HepG2 (cell line): ENCODE measurements around the gene SLC38A3. TPM values are rescaled to one million over a fixed set of nuclear protein-coding genes. Genes with fewer than 3 reads are reported as not detected.

ENCODE experiments used
- ATAC-seq: fragments of 200-7000 bp; cut with Tn5 transposase; 3 replicates; pipeline ENCODE4 v1.9.1; 2020; ENCODE audit warnings: mild to moderate bottlenecking, moderate library complexity
- BruUV-seq: library from RNA; stranded (reverse); fragments of 400-500 nt; replicated peaks from 2 replicates; lab custom pipeline; 2021; lab: Mats Ljungman, UMichigan
- CTCF ChIA-PET: fragments of 300-600 bp; formaldehyde crosslinking; extraction: SDS; loops from one replicate; lab custom pipeline; 2021; ENCODE audit warnings: low total read pairs, inconsistent platforms, low intra/inter-chr PET ratio; lab: Yijun Ruan, JAX
- POLR2A ChIA-PET: fragments of 350-600 bp; sonication (Branson Sonifier 250); formaldehyde crosslinking; loops from one replicate; lab custom pipeline; 2020; ENCODE audit warnings: antibody characterized with exemption, inconsistent platforms; lab: Yijun Ruan, JAX
- DNase-seq: peaks from one replicate; pipeline ENCODE4 v3.0.0-alpha.2; 2015; ENCODE audit warnings: low spot score
- FAIRE-seq: peaks from 3 replicates; lab custom pipeline; 2011; peaks lifted over from hg19 to GRCh38; lab: Jason Lieb, UNC
- H2AFZ ChIP-seq: one replicate; pipeline ENCODE4 v1.6.1; 2011; ENCODE audit warnings: low read length, inconsistent platforms
- H3K27ac ChIP-seq: fragments of 300-600 bp; 3 replicates; pipeline ENCODE4 v1.8.0; 2011; ENCODE audit warnings: mixed run types, mild to moderate bottlenecking, mixed read lengths, low read length, inconsistent platforms; ENCODE audit not compliant: insufficient read depth; ENCODE audit errors: extremely low read length
- H3K27me3 ChIP-seq, 2 experiments: fragments of 200-600 bp in 1 of 2; 2 replicates in 1 of 2; 3 replicates in 1 of 2; pipeline versions ENCODE4 v1.6.0 to v1.8.0; 2011; ENCODE audit warnings: low read length in 2 of 2, mild to moderate bottlenecking in 2 of 2, moderate library complexity in 2 of 2, inconsistent platforms in 1 of 2; ENCODE audit not compliant: insufficient read depth in 2 of 2, control insufficient read depth in 1 of 2
- H3K36me3 ChIP-seq, 2 experiments: fragments of 200-600 bp in 1 of 2; replicated peaks in 1 of 2; 2 replicates in 1 of 2; 3 replicates in 1 of 2; pipeline versions ENCODE4 v1.5.1 to v1.8.0; 2011; ENCODE audit warnings: low read length in 2 of 2, inconsistent platforms in 1 of 2; ENCODE audit not compliant: insufficient read depth in 2 of 2, control insufficient read depth in 1 of 2
- H3K4me1 ChIP-seq: 2 replicates; pipeline ENCODE4 v1.5.1; 2012; ENCODE audit warnings: low read length, inconsistent platforms; ENCODE audit not compliant: insufficient read depth
- H3K4me2 ChIP-seq: 2 replicates; pipeline ENCODE4 v1.6.0; 2011; ENCODE audit warnings: low read depth, low read length, inconsistent platforms
- H3K4me3 ChIP-seq, 3 experiments: fragments of 200-600 bp in 1 of 3; sonication (generic), shearing (Covaris generic) in 1 of 3; replicated peaks in 1 of 3; 2 replicates each; pipeline ENCODE4 v1.5.1; 2011 to 2016; ENCODE audit warnings: low read length in 3 of 3, inconsistent platforms in 2 of 3, low read depth in 2 of 3, mild to moderate bottlenecking in 2 of 3, control low read depth in 1 of 3, mixed read lengths in 1 of 3; ENCODE audit not compliant: insufficient read depth in 1 of 3
- H3K79me2 ChIP-seq: one replicate; pipeline ENCODE4 v1.6.1; 2011; ENCODE audit warnings: low read length, inconsistent platforms; ENCODE audit not compliant: insufficient read depth
- H3K9ac ChIP-seq: 2 replicates; pipeline ENCODE4 v1.6.0; 2011; ENCODE audit warnings: mild to moderate bottlenecking, low read depth, low read length, inconsistent platforms; ENCODE audit not compliant: insufficient read depth
- H3K9me3 ChIP-seq: 2 replicates; pipeline ENCODE4 v1.5.1; 2012; ENCODE audit warnings: mild to moderate bottlenecking, low read length
- H4K20me1 ChIP-seq: 2 replicates; pipeline ENCODE4 v1.6.0; 2011; ENCODE audit warnings: inconsistent platforms, mild to moderate bottlenecking, low read length, moderate library complexity; ENCODE audit not compliant: insufficient read depth
- GABPB1 ChIP-seq: IDR thresholded peaks from 2 replicates; pipeline ENCODE4 v1.6.1; 2016; ENCODE audit warnings: mild to moderate bottlenecking, missing genetic modification reagents, moderate library complexity, missing compliant biosample characterization
- HNRNPL ChIP-seq: fragments of 200-400 bp; formaldehyde crosslinking; IDR thresholded peaks from 2 replicates; pipeline ENCODE4 v1.6.1; 2017; ENCODE audit warnings: mild to moderate bottlenecking, low read depth, low read length
- LCORL ChIP-seq, 2 experiments: fragments of 450-650 bp in 1 of 2; sonication (generic) in 1 of 2; formaldehyde crosslinking in 1 of 2; IDR thresholded peaks; 2 replicates each; pipeline versions ENCODE4 v1.5.0 to v1.6.1; 2017 to 2020; ENCODE audit warnings: antibody characterized with exemption in 1 of 2, missing genetic modification reagents in 1 of 2
- PTBP1 ChIP-seq: fragments of 200-400 bp; formaldehyde crosslinking; IDR thresholded peaks from 2 replicates; pipeline ENCODE4 v1.6.1; 2018; ENCODE audit warnings: low read length, low read depth; ENCODE audit not compliant: poor library complexity, severe bottlenecking
- RBFOX2 ChIP-seq: fragments of 200-400 bp; formaldehyde crosslinking; IDR thresholded peaks from 2 replicates; pipeline ENCODE4 v1.6.1; 2017; ENCODE audit warnings: low read depth, mild to moderate bottlenecking, low read length
- SNAI1 ChIP-seq: sonication (generic); formaldehyde crosslinking; IDR thresholded peaks from 2 replicates; pipeline ENCODE4 v1.5.0; 2020; ENCODE audit warnings: mild to moderate bottlenecking, missing genetic modification reagents, borderline replicate concordance
- ZNF441 ChIP-seq: sonication (generic); formaldehyde crosslinking; IDR thresholded peaks from 2 replicates; pipeline ENCODE4 v1.7.0; 2021; ENCODE audit warnings: missing genetic modification reagents, borderline replicate concordance
- WGBS: methylation state at CpG from one replicate; pipeline ENCODE4 v1.1.6; 2017; ENCODE audit warnings: low lambda C conversion rate; 5-methylcytosine and 5-hydroxymethylcytosine counted together
- in situ Hi-C: cut with HindIII; loops from 2 replicates; pipeline ENCODE4 v1.10.0; 2017; ENCODE audit warnings: low pct_unique_long_range_greater_than_20kb; ENCODE audit not compliant: extremely low pct_ligation_motif_present
- intact Hi-C: fragments of 100-400 bp; cut with micrococcal nuclease; formaldehyde crosslinking; loops from one replicate; pipeline ENCODE4 v1.10.0; 2022; ENCODE audit not compliant: unreplicated experiment
- polyA plus RNA-seq, 8 experiments: library from polyadenylated mRNA; depleted of rRNA in 3 of 8; stranded (reverse) in 7 of 8; unstranded in 1 of 8; fragments of >200 nt; fragmentation: Illumina TruSeq in 4 of 8; extraction: Trizol in 4 of 8; gene quantifications; 2 replicates each; pipeline versions ENCODE4 v1.2.1 to v1.2.3, GENCODE V29; 2011 to 2016; ENCODE audit warnings: low read depth in 4 of 8, missing spikeins in 1 of 8, mixed read lengths in 1 of 8; ENCODE audit not compliant: insufficient read depth in 1 of 8
- total RNA-seq, 5 experiments: library from RNA; depleted of rRNA; stranded (reverse); fragments of >200 nt; fragmentation: Illumina TruSeq; extraction: Trizol; gene quantifications; 2 replicates each; pipeline ENCODE4 v1.2.3, GENCODE V29; 2016; ENCODE audit warnings: low read depth in 1 of 5
- TF ChIP-seq, protein P1 (sequence below): sonication (generic); formaldehyde crosslinking; IDR thresholded peaks from 2 replicates; pipeline ENCODE4 v1.4.0; 2020; ENCODE audit warnings: missing genetic modification reagents, mild to moderate bottlenecking, borderline replicate concordance
- TF ChIP-seq, protein P2 (sequence below): sonication (generic); formaldehyde crosslinking; IDR thresholded peaks from 2 replicates; pipeline ENCODE4 v1.4.0; 2020; ENCODE audit warnings: missing genetic modification reagents
- TF ChIP-seq, protein P3 (sequence below): sonication (generic); formaldehyde crosslinking; IDR thresholded peaks from 2 replicates; pipeline ENCODE4 v1.5.1; 2020; ENCODE audit warnings: missing genetic modification reagents, mild to moderate bottlenecking, borderline replicate concordance
- TF ChIP-seq, protein P4 (sequence below): sonication (generic); formaldehyde crosslinking; IDR thresholded peaks from 2 replicates; pipeline ENCODE4 v1.5.1; 2020; ENCODE audit warnings: mild to moderate bottlenecking, missing genetic modification reagents, moderate library complexity
- TF ChIP-seq, protein P5 (sequence below): IDR thresholded peaks from 2 replicates; pipeline ENCODE4 v1.6.1; 2012; ENCODE audit warnings: inconsistent platforms

Gene SLC38A3
- total and polyA plus RNA-seq, 2 of the 13 experiments (the other 11 are each of a cell fraction or from before 2014, with no cell fraction given) = 29.8 to 164 TPM

DNA sequence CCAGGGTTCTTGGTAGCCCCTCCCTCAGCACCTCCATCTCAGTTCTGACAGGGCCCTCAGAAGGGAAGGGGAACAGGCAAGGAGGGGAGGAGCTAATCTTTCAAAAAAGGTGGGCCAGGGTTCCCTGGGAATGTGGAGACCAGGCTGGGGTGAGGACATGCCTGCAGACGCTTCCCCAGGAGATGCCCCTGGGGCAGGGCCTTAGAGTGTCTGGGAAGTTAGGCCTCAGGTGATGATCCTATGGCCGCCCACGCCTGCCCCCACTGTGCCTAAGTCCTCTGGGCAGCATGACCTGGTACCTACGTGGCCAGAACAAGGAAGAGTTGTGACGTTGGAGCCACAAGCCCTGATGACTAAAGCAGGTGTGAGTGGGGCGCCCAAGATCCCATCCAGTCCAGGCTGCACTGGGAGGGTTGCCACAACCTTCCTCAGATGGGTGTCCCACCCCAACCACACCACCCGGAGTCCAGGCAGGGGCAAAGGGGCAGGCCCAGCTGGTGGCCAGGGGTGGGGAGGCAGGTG, 60.0 kb downstream of the SLC38A3 start:
- no peak for ATAC-seq
- Histone ChIP-seq H3K4me3 (peak overlapping the region in 2 of 3 experiments; percentile 3 to 61; a peak in 3 of 6 replicates), H3K4me1 (peaks cover 87% of the 10 kb centered on the region), H3K4me2 (peak overlapping the region; percentile 98), H3K36me3 (no peaks in the 10 kb centered on the region), H3K27me3 (no peaks in the 10 kb centered on the region; a peak in 1 of 5 replicates), H3K27ac (peak overlapping the region; percentile 96), H3K79me2 (peaks cover 21% of the 10 kb centered on the region), H2AFZ (no peak overlapping the region), H3K9me3 (no peaks in the 10 kb centered on the region), H3K9ac (peak overlapping the region; percentile 94), H4K20me1 (no peaks in the 10 kb centered on the region)
- WGBS = 23% methylated on average over 4 of the region's 7 CpGs
- no TSS peak for BruUV-seq
- no peak for DNase-seq
- no peak for FAIRE-seq
- CTCF ChIA-PET = no interaction called here
- intact Hi-C loops = loop anchor here (5.0 kb wide), 1 partner anchor 37 kb away; the partner anchor contains the start of gene HYAL1
- in situ Hi-C loops = loop anchor here (5.0 kb wide), 1 partner anchor 57 kb away; the partner anchor contains the start of gene HYAL2
- POLR2A ChIA-PET = interaction anchor here (0.6 to 8.0 kb wide), 23 partner anchors 6 to 115 kb away, joined by 3 to 155 read pairs (median 7); partner anchors contain the start of genes GNAI2, HYAL1, HYAL2 and HYAL3
- TF ChIP-seq, protein P1, sequence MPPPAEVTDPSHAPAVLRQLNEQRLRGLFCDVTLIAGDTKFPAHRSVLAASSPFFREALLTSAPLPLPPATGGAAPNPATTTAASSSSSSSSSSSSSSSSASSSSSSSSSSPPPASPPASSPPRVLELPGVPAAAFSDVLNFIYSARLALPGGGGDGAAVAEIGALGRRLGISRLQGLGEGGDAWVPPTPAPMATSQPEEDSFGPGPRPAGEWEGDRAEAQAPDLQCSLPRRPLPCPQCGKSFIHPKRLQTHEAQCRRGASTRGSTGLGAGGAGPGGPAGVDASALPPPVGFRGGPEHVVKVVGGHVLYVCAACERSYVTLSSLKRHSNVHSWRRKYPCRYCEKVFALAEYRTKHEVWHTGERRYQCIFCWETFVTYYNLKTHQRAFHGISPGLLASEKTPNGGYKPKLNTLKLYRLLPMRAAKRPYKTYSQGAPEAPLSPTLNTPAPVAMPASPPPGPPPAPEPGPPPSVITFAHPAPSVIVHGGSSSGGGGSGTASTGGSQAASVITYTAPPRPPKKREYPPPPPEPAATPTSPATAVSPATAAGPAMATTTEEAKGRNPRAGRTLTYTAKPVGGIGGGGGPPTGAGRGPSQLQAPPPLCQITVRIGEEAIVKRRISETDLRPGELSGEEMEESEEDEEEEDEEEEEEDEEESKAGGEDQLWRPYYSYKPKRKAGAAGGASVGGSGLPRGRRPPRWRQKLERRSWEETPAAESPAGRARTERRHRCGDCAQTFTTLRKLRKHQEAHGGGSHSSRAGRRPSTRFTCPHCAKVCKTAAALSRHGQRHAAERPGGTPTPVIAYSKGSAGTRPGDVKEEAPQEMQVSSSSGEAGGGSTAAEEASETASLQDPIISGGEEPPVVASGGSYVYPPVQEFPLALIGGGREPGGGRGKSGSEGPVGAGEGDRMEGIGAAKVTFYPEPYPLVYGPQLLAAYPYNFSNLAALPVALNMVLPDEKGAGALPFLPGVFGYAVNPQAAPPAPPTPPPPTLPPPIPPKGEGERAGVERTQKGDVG = no peak
- TF ChIP-seq ZNF441 (CRISPR knock-in tag) (0 out of 2 replicates have a peak, but pooled peaks have one; percentile 21), SNAI1 (CRISPR knock-in tag) (0 out of 2 replicates have a peak, but pooled peaks have one; percentile 12), GABPB1 (CRISPR knock-in tag) (0 out of 2 replicates have a peak, but pooled peaks have one; percentile 3), RBFOX2 (0 out of 2 replicates have a peak, but pooled peaks have one; percentile 42), PTBP1 (no peak), LCORL (IDR thresholded peaks at IDR 0.05) (no peak), LCORL (CRISPR knock-in tag; IDR thresholded peaks at IDR 0.05) (peak; percentile 11; the same call in 1 of the 2 replicates), HNRNPL (peak; percentile 56; the same call in 1 of the 2 replicates)
- TF ChIP-seq, protein P2, sequence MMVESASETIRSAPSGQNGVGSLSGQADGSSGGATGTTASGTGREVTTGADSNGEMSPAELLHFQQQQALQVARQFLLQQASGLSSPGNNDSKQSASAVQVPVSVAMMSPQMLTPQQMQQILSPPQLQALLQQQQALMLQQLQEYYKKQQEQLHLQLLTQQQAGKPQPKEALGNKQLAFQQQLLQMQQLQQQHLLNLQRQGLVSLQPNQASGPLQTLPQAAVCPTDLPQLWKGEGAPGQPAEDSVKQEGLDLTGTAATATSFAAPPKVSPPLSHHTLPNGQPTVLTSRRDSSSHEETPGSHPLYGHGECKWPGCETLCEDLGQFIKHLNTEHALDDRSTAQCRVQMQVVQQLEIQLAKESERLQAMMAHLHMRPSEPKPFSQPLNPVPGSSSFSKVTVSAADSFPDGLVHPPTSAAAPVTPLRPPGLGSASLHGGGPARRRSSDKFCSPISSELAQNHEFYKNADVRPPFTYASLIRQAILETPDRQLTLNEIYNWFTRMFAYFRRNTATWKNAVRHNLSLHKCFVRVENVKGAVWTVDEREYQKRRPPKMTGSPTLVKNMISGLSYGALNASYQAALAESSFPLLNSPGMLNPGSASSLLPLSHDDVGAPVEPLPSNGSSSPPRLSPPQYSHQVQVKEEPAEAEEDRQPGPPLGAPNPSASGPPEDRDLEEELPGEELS = peak; percentile 6; the same call in 1 of the 2 replicates
- TF ChIP-seq, protein P3, sequence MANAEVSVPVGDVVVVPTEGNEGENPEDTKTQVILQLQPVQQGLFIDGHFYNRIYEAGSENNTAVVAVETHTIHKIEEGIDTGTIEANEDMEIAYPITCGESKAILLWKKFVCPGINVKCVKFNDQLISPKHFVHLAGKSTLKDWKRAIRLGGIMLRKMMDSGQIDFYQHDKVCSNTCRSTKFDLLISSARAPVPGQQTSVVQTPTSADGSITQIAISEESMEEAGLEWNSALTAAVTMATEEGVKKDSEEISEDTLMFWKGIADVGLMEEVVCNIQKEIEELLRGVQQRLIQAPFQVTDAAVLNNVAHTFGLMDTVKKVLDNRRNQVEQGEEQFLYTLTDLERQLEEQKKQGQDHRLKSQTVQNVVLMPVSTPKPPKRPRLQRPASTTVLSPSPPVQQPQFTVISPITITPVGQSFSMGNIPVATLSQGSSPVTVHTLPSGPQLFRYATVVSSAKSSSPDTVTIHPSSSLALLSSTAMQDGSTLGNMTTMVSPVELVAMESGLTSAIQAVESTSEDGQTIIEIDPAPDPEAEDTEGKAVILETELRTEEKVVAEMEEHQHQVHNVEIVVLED (CRISPR knock-in tag) = no peak
- TF ChIP-seq, protein P4, sequence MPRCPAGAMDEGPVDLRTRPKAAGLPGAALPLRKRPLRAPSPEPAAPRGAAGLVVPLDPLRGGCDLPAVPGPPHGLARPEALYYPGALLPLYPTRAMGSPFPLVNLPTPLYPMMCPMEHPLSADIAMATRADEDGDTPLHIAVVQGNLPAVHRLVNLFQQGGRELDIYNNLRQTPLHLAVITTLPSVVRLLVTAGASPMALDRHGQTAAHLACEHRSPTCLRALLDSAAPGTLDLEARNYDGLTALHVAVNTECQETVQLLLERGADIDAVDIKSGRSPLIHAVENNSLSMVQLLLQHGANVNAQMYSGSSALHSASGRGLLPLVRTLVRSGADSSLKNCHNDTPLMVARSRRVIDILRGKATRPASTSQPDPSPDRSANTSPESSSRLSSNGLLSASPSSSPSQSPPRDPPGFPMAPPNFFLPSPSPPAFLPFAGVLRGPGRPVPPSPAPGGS = peak; percentile 14; the same call in 1 of the 2 replicates
- TF ChIP-seq, protein P5, sequence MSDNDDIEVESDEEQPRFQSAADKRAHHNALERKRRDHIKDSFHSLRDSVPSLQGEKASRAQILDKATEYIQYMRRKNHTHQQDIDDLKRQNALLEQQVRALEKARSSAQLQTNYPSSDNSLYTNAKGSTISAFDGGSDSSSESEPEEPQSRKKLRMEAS = no peak
